ENCODE measurements around the gene THBS3. TPM values are rescaled to one million over a fixed set of nuclear protein-coding genes. Genes with fewer than 3 reads are reported as not detected.

THBS3 gene
- total RNA-seq, 1 experiment from 2014 or later: 6.2 TPM

DNA sequence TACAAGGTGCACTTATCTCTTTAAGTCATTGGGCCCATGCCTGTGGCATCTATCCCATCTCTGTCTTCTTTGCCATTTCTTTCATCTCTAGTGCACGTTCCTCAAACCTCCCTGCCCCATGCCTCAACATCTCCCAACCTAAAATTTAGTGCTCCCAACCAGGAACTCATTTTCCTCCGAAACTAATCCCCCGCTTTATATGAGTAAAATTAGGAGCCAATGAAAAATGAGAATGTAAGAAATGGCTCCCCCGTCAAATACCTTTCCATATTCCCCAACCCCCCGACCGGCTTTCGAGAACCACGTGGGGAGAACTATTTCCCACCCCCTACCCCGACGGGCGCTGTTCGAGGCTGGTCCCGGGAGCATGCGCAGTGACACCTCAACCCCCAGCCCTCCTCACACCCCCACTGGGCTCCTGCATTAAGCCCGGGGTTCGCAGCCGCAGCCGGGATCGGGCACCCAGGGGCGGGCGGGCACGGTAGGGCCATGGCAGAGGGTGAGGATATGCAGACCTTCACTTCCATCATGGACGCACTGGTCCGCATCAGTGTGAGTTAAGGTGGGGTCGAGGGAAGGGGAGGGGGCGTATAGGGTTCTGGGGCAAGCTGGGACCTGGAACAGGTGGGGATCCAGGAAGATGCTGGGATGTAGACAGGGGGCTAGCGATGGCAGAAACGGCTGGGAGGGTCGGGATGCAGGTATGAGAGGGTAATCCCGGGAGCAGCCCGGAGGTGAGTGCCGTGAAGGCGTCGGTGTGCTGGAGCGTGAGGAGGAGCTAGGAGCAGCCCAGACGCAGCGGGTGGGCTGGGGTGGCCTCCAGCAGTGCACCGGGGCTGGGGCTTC lies 34.0 kb downstream of the THBS3 start, which contains the start of gene TRIM46:
Gene TRIM46 (plus strand): TSS at position 372 of the 846 bp plus-strand sequence. CDS start 118 bp downstream, at position 490.
- peaks cover 21% of the 10 kb centered on the region for H3K36me3 Mint-ChIP-seq (ENCODE audit: insufficient read depth, unreplicated experiment)
- peak within 1 kb of the TSS; percentile 67 for H3K4me3 ChIP-seq (ENCODE audit: low read depth, low read length)
- ChIA-PET POLR2A (interaction anchor here (1.0 to 1.7 kb wide), 5 partner anchors 20 to 89 kb away, joined by 4 to 15 read pairs (median 7); partner anchors contain the start of gene MTX1), CTCF (interaction anchor here (0.7 to 2.6 kb wide), 31 partner anchors 10 to 542 kb away, joined by 3 to 77 read pairs (median 6); partner anchors contain the start of genes ADAM15 and CLK2)
- no peak for DNase-seq
- H3K27me3 Mint-ChIP-seq (ENCODE audit: insufficient read depth, unreplicated experiment): no peaks in the 10 kb centered on the region
- peaks cover 16% of the 10 kb centered on the region; the same call in 1 of the 2 replicates for H3K4me1 ChIP-seq
- no peaks in the 10 kb centered on the region for H3K27me3 ChIP-seq (replicated peaks; ENCODE audit: control insufficient read depth, insufficient read depth, low read length)
- BruUV-seq (replicated peaks): no TSS peak
- no peaks in the 10 kb centered on the region for H3K36me3 ChIP-seq (ENCODE audit: control insufficient read depth, insufficient read depth, low read length)
- no peaks in the 10 kb centered on the region for H3K9me3 Mint-ChIP-seq (ENCODE audit: unreplicated experiment)
- H3K27ac Mint-ChIP-seq (ENCODE audit: unreplicated experiment): peak within 1 kb of the TSS; percentile 91
- intact Hi-C loops (cut with micrococcal nuclease; ENCODE audit: unreplicated experiment): loop anchor here (1.0 kb wide), 1 partner anchor 123 kb away; no protein-coding TSS in a partner anchor
- H3K4me1 Mint-ChIP-seq (ENCODE audit: low read depth, unreplicated experiment): peaks cover 13% of the 10 kb centered on the region
- TF ChIP-seq, protein P1, sequence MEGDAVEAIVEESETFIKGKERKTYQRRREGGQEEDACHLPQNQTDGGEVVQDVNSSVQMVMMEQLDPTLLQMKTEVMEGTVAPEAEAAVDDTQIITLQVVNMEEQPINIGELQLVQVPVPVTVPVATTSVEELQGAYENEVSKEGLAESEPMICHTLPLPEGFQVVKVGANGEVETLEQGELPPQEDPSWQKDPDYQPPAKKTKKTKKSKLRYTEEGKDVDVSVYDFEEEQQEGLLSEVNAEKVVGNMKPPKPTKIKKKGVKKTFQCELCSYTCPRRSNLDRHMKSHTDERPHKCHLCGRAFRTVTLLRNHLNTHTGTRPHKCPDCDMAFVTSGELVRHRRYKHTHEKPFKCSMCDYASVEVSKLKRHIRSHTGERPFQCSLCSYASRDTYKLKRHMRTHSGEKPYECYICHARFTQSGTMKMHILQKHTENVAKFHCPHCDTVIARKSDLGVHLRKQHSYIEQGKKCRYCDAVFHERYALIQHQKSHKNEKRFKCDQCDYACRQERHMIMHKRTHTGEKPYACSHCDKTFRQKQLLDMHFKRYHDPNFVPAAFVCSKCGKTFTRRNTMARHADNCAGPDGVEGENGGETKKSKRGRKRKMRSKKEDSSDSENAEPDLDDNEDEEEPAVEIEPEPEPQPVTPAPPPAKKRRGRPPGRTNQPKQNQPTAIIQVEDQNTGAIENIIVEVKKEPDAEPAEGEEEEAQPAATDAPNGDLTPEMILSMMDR (IDR thresholded peaks at IDR 0.05; ENCODE audit: insufficient read depth in 1 of 2, low read depth in 1 of 2, low read length in 1 of 2, severe bottlenecking in 1 of 2, unreplicated experiment in 1 of 2): no peak
- no peaks in the 10 kb centered on the region for H3K9me3 ChIP-seq
- peak within 1 kb of the TSS; percentile 98 for H3K4me3 Mint-ChIP-seq (ENCODE audit: unreplicated experiment)

DNA sequence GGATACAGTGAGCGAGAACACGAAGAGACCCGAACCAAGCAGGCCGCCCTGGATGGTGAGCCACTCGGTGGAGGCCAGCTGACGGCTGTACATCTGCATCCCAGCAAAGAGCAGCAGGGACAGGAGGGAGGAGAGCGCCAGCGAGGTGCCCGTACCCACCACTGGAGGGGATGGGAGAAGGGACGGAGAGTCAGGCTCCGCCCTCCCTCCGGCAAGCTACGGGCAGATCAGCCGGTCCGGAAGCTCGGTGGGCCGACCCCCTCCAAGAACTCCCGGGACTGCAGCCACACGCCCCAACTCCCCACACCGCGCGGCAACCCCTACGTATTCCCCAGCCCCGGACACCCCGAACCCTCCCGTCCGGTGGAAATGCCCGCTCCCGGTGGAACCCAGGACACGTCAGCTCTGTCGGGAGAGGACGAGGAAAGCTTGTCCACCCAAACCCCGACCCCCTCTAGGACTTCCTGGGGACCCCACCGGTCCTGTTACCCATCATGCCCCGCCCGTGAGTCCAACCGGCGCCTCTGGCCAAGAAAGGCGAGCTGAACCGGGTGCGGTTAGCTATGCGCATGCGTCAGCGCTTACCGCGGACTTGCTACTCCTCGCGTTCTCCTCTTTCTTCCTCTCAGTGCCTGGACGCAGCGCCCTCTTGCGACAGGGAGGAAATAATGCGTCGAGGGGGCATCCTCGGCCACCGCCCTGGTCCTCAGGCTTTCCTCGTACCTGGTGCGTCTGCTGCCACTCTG lies 34.8 kb downstream of the THBS3 start, which contains the start of gene KRTCAP2:
Gene KRTCAP2 (minus strand): TSS at position 573 of the 746 bp plus-strand sequence. CDS start 80 bp downstream, at position 493.
- peak within 1 kb of the TSS; percentile 91 for H3K27ac Mint-ChIP-seq (ENCODE audit: unreplicated experiment)
- DNase-seq: peak; percentile 94 to 96
- TSS peak; percentile 69 for BruUV-seq (replicated peaks)
- no peaks in the 10 kb centered on the region for H3K9me3 ChIP-seq
- peak within 1 kb of the TSS; percentile 67 for H3K4me3 ChIP-seq (ENCODE audit: low read depth, low read length)
- H3K4me3 Mint-ChIP-seq (ENCODE audit: unreplicated experiment): peak within 1 kb of the TSS; percentile 98
- H3K27me3 ChIP-seq (replicated peaks; ENCODE audit: control insufficient read depth, insufficient read depth, low read length): no peaks in the 10 kb centered on the region
- no peaks in the 10 kb centered on the region for H3K9me3 Mint-ChIP-seq (ENCODE audit: unreplicated experiment)
- TF ChIP-seq, protein P1 (IDR thresholded peaks at IDR 0.05; ENCODE audit: insufficient read depth in 1 of 2, low read depth in 1 of 2, low read length in 1 of 2, severe bottlenecking in 1 of 2, unreplicated experiment in 1 of 2): peak; percentile 81 to 93
- no peaks in the 10 kb centered on the region for H3K27me3 Mint-ChIP-seq (ENCODE audit: insufficient read depth, unreplicated experiment)
- H3K36me3 Mint-ChIP-seq (ENCODE audit: insufficient read depth, unreplicated experiment): peaks cover 22% of the 10 kb centered on the region
- peaks cover 16% of the 10 kb centered on the region; the same call in 1 of the 2 replicates for H3K4me1 ChIP-seq
- no peaks in the 10 kb centered on the region for H3K36me3 ChIP-seq (ENCODE audit: control insufficient read depth, insufficient read depth, low read length)
- ChIA-PET CTCF (interaction anchor here (0.6 to 2.1 kb wide), 37 partner anchors 9 to 542 kb away, joined by 3 to 77 read pairs (median 5); partner anchors contain the start of genes ADAM15, CLK2 and DPM3), POLR2A (interaction anchor here (1.0 to 1.7 kb wide), 5 partner anchors 21 to 88 kb away, joined by 4 to 15 read pairs (median 7); partner anchors contain the start of gene MTX1)
- H3K4me1 Mint-ChIP-seq (ENCODE audit: low read depth, unreplicated experiment): peaks cover 11% of the 10 kb centered on the region
- intact Hi-C loops (cut with micrococcal nuclease; ENCODE audit: unreplicated experiment): loop anchor here (1.0 kb wide), 1 partner anchor 123 kb away; no protein-coding TSS in a partner anchor

All from Caco-2 (cell line).